ENCODE data around the gene THEM5.

The THEM5 gene

GRCh38 chr1:151839082-151839412 lies 14.5 kb downstream of the THEM5 start:
- no peak for DNase-seq

GRCh38 chr1:151838222-151839081 lies 15.1 kb downstream of the THEM5 start:
- peak; percentile 39 for DNase-seq

GRCh38 chr1:151837884-151838221 lies 15.7 kb downstream of the THEM5 start:
- no peak for DNase-seq

- no peak for DNase-seq
Observed at GRCh38 chr1:151837197-151837596, 16.3 kb downstream of the THEM5 start.

- DNase-seq: no peak
Observed at GRCh38 chr1:151835596-151835995, 17.9 kb downstream of the THEM5 start.

- DNase-seq: no peak
Observed at GRCh38 chr1:151834239-151834638, 19.3 kb downstream of the THEM5 start.

- no peak for DNase-seq
Observed at GRCh38 chr1:151833172-151833900, 20.2 kb downstream of the THEM5 start.

- no peak for DNase-seq
Observed at GRCh38 chr1:151832318-151832980, 21.1 kb downstream of the THEM5 start.

GRCh38 chr1:151831605-151832004 lies 21.9 kb downstream of the THEM5 start, which contains the start of gene RORC:
Gene RORC (minus strand): TSS chr1:151831802. CDS start chr1:151831764, 38 bp downstream.
- no peak for DNase-seq

GRCh38 chr1:151831256-151831591 lies 22.3 kb downstream of the THEM5 start:
- no peak for DNase-seq

- no peak for DNase-seq
Observed at GRCh38 chr1:151830055-151830454, 23.5 kb downstream of the THEM5 start.

GRCh38 chr1:151829352-151830046 lies 24.0 kb downstream of the THEM5 start:
- no peak for DNase-seq

GRCh38 chr1:151828921-151829320 lies 24.6 kb downstream of the THEM5 start:
- peak; percentile 51 for DNase-seq

GRCh38 chr1:151827853-151828252 lies 25.7 kb downstream of the THEM5 start:
- DNase-seq: no peak

- no peak for DNase-seq
Observed at GRCh38 chr1:151825751-151826660, 27.5 kb downstream of the THEM5 start.

- DNase-seq: no peak
Observed at GRCh38 chr1:151825204-151825603, 28.3 kb downstream of the THEM5 start.

GRCh38 chr1:151823175-151823574 lies 30.3 kb downstream of the THEM5 start:
- no peak for DNase-seq

GRCh38 chr1:151822404-151822803 lies 31.1 kb downstream of the THEM5 start:
- no peak for DNase-seq

- peak; percentile 48 for DNase-seq
Observed at GRCh38 chr1:151820940-151821339, 32.6 kb downstream of the THEM5 start.

- DNase-seq: no peak
Observed at GRCh38 chr1:151819976-151820623, 33.4 kb downstream of the THEM5 start.

GRCh38 chr1:151819227-151819835 lies 34.2 kb downstream of the THEM5 start:
- DNase-seq: no peak
